HepG2 (cell line): ENCODE measurements around the gene ADGRG1. TPM values are rescaled to one million over a fixed set of nuclear protein-coding genes. Genes with fewer than 3 reads are reported as not detected.

Source experiments
- CREBL2 ChIP-seq: sonication (generic); formaldehyde crosslinking; IDR thresholded peaks from 2 replicates; pipeline ENCODE4 v1.8.1; 2023; ENCODE audit warnings: missing genetic modification reagents, mild to moderate bottlenecking, borderline replicate concordance
- CTCF ChIP-seq: sonication (generic); formaldehyde crosslinking; IDR thresholded peaks from 2 replicates; pipeline ENCODE4 v1.5.0; 2020; ENCODE audit warnings: mild to moderate bottlenecking, missing genetic modification reagents, moderate library complexity
- FOXP4 ChIP-seq: sonication (generic); formaldehyde crosslinking; IDR thresholded peaks from 2 replicates; pipeline ENCODE4 v1.4.0; 2020; ENCODE audit warnings: missing genetic modification reagents
- GATA4 ChIP-seq: sonication (generic); IDR thresholded peaks from 2 replicates; pipeline ENCODE4 v1.6.1; 2016; ENCODE audit warnings: antibody characterized with exemption, low read depth, borderline replicate concordance
- HBP1 ChIP-seq: IDR thresholded peaks from 2 replicates; pipeline ENCODE4 v1.6.1; 2016; ENCODE audit warnings: low read depth, control low read depth
- HMGA1 ChIP-seq: sonication (generic); formaldehyde crosslinking; conservative IDR thresholded peaks from 2 replicates; pipeline ENCODE4 v1.4.0; 2020; ENCODE audit warnings: missing genetic modification reagents
- LCORL ChIP-seq, 2 experiments: fragments of 450-650 bp in 1 of 2; sonication (generic) in 1 of 2; formaldehyde crosslinking in 1 of 2; IDR thresholded peaks; 2 replicates each; pipeline versions ENCODE4 v1.5.0 to v1.6.1; 2017 to 2020; ENCODE audit warnings: antibody characterized with exemption in 1 of 2, missing genetic modification reagents in 1 of 2
- MLX ChIP-seq: IDR thresholded peaks from 2 replicates; pipeline ENCODE4 v1.6.1; 2016
- PCBP2 ChIP-seq: fragments of 200-400 bp; formaldehyde crosslinking; optimal IDR thresholded peaks from 2 replicates; pipeline ENCODE3; 2018; ENCODE audit warnings: low read length, low read depth; ENCODE audit not compliant: poor library complexity, severe bottlenecking
- PRMT3 ChIP-seq: sonication (generic); formaldehyde crosslinking; IDR thresholded peaks from 2 replicates; pipeline ENCODE4 v1.8.1; 2022; ENCODE audit warnings: low read depth, mild to moderate bottlenecking, moderate library complexity, missing genetic modification reagents, borderline replicate concordance
- TEAD2 ChIP-seq: sonication (generic); formaldehyde crosslinking; IDR thresholded peaks from 2 replicates; pipeline ENCODE4 v1.9.0; 2021; ENCODE audit warnings: missing genetic modification reagents
- ZBTB46 ChIP-seq: sonication (generic); formaldehyde crosslinking; IDR thresholded peaks from 2 replicates; pipeline ENCODE4 v1.4.0; 2020; ENCODE audit warnings: mild to moderate bottlenecking, missing genetic modification reagents, borderline replicate concordance
- ZNF503 ChIP-seq: sonication (generic); formaldehyde crosslinking; IDR thresholded peaks from 2 replicates; pipeline ENCODE4 v1.4.0; 2020; ENCODE audit warnings: missing genetic modification reagents
- ZNF572 ChIP-seq: sonication (generic); formaldehyde crosslinking; IDR thresholded peaks from 2 replicates; pipeline ENCODE4 v1.5.1; 2020; ENCODE audit warnings: mild to moderate bottlenecking, missing genetic modification reagents
- ZNF878 ChIP-seq: sonication (generic); formaldehyde crosslinking; IDR thresholded peaks from 2 replicates; pipeline ENCODE4 v1.8.1; 2023; ENCODE audit warnings: mild to moderate bottlenecking, missing genetic modification reagents, moderate library complexity
- polyA plus RNA-seq, 8 experiments: library from polyadenylated mRNA; depleted of rRNA in 3 of 8; stranded (reverse) in 7 of 8; unstranded in 1 of 8; fragments of >200 nt; fragmentation: Illumina TruSeq in 4 of 8; extraction: Trizol in 4 of 8; gene quantifications; 2 replicates each; pipeline versions ENCODE4 v1.2.1 to v1.2.3, GENCODE V29; 2011 to 2016; ENCODE audit warnings: low read depth in 4 of 8, missing spikeins in 1 of 8, mixed read lengths in 1 of 8; ENCODE audit not compliant: insufficient read depth in 1 of 8
- total RNA-seq, 5 experiments: library from RNA; depleted of rRNA; stranded (reverse); fragments of >200 nt; fragmentation: Illumina TruSeq; extraction: Trizol; gene quantifications; 2 replicates each; pipeline ENCODE4 v1.2.3, GENCODE V29; 2016; ENCODE audit warnings: low read depth in 1 of 5

Gene ADGRG1
- total and polyA plus RNA-seq, 2 of the 13 experiments (the other 11 are each of a cell fraction or from before 2014, with no cell fraction given) = 2.7 to 5.9 TPM

- TF ChIP-seq ZNF503 (CRISPR knock-in tag) = peak; percentile 47
- TF ChIP-seq ZBTB46 (CRISPR knock-in tag) = peak; percentile 64; the same call in 1 of the 2 replicates
- TF ChIP-seq PRMT3 (CRISPR knock-in tag) = no peak
- TF ChIP-seq CREBL2 (CRISPR knock-in tag) = no peak
- no peak for TF ChIP-seq ZNF572 (CRISPR knock-in tag)
- TF ChIP-seq HBP1 (CRISPR knock-in tag) = 0 out of 2 replicates have a peak, but pooled peaks have one; percentile 23
- TF ChIP-seq FOXP4 = peak; percentile 85
- no peak for TF ChIP-seq CTCF (CRISPR knock-in tag)
- TF ChIP-seq GATA4 = peak; percentile 44; the same call in 1 of the 2 replicates
- TF ChIP-seq MLX = 0 out of 2 replicates have a peak, but pooled peaks have one; percentile 36
- TF ChIP-seq ZNF878 (CRISPR knock-in tag) = no peak; the same call in 1 of the 2 replicates
- TF ChIP-seq HMGA1 (CRISPR knock-in tag) = no peak
- no peak for TF ChIP-seq TEAD2 (CRISPR knock-in tag)
- no peak for TF ChIP-seq PCBP2
- no peak for TF ChIP-seq LCORL (IDR thresholded peaks at IDR 0.05)
- TF ChIP-seq LCORL (CRISPR knock-in tag; IDR thresholded peaks at IDR 0.05) = peak; percentile 82
Observed at GRCh38 chr16:57704011-57704904, 75.8 kb downstream of the ADGRG1 start (continued).
